GM15510 (cell line): ENCODE measurements around the gene CRYBG1.

Source experiments
- POLR2A ChIP-seq: IDR thresholded peaks from 3 replicates; pipeline ENCODE4 v1.6.1; 2011; ENCODE audit warnings: borderline replicate concordance; ENCODE audit not compliant: insufficient read length; ENCODE audit errors: extremely low read depth

CRYBG1 gene

DNA sequence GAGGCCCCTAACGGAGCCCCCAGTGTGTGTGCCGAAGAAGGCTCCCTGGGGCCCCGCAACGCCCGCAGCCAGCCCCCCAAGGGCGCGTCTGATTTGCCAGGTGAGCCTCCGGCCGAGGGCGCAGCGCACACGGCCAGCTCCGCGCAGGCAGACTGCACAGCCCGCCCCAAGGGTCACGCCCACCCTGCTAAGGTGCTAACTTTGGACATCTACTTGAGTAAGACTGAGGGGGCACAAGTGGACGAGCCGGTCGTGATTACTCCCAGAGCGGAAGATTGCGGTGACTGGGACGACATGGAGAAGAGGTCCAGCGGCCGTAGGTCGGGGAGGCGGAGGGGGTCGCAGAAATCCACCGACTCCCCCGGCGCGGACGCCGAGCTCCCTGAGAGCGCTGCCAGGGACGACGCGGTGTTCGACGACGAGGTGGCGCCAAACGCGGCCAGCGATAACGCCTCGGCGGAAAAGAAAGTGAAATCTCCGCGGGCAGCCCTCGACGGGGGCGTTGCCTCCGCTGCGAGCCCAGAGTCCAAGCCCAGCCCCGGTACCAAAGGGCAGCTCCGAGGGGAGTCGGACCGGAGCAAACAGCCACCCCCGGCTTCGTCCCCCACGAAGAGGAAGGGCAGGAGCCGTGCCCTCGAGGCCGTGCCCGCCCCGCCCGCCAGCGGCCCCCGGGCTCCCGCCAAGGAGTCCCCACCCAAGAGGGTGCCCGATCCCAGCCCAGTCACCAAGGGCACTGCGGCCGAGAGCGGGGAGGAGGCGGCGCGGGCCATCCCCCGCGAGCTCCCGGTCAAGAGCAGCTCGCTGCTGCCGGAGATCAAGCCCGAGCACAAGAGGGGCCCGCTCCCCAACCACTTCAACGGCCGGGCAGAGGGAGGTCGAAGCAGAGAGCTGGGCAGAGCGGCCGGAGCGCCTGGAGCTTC, 151.8 kb downstream of the CRYBG1 start:
- TF ChIP-seq POLR2A = no peak

DNA sequence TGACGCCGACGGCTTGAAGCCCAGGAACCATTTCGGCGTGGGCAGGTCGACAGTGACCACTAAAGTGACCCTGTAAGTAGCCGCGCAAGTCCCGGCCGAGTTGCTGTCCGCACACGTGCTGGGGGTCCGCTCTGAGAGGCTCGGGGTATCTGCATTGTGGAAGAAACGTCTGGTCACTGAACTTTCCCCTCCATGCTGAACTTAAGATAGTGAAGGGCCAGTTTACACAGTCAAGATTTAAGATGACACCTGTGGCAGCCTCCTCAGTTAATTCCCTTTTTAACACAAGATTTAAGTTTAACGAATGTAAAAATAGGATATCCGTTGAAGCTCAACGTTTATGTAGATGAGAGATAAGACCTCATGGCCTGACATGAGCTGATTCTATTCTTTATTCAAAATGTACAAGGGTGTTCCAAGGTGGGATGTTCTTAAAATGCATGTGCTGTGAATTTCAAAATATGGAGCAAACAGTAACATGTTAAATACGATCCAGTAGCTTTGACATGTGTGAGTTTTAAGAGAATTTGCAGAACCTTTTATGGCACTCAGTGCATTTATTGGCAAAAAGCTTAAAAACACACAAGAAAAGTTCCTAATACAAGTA, 152.6 kb downstream of the CRYBG1 start:
- TF ChIP-seq POLR2A = no peak

DNA sequence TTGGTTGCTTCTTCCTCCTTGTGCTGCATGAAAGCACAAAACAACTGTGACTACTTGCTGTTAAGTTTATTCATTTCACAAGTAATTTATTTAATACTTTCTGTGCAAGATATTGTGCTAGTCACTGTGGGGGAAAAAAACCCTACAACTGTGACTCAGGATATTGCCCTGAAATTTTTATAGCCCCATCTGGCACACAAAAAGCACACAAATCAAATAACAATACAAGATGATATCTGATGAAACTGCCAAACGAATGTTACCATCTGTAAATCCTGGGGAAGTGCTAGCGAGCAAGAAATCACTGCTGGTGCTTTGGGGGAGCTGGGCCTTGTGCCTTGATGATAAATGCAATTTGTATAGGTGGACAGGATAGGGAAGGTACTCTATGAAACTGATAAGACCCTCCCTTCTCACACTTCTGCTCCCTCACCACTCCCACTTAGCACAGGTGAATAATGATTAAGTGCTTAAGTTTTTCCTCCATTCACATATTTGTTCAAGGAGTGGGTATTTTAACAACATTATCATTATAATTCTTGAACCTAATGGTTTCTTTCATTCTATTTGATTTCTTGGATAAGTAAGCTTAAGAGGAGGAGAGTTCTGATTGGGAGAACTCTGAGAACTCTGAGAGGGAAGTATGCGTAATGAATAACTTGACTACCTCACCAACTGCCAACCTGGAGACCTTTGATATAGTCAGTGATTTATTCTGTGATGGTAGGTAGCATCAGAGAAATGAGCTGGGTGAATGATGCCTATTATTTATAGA, 153.5 kb downstream of the CRYBG1 start:
- TF ChIP-seq POLR2A = no peak

DNA sequence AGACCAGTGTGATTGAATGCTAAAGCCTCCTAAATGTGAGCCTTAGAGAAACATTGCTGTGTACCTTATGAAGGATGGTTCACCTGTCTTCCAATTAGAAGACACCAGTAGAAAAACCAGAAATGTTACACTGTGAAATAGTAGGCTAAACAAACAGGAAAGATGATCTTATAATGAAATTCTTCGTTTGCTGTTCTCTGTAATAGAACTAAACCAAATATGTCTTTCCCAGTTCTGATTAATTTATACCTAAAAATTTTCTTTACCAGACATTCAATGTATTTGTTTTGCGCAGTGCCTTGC, 154.0 kb downstream of the CRYBG1 start:
- no peak for TF ChIP-seq POLR2A

DNA sequence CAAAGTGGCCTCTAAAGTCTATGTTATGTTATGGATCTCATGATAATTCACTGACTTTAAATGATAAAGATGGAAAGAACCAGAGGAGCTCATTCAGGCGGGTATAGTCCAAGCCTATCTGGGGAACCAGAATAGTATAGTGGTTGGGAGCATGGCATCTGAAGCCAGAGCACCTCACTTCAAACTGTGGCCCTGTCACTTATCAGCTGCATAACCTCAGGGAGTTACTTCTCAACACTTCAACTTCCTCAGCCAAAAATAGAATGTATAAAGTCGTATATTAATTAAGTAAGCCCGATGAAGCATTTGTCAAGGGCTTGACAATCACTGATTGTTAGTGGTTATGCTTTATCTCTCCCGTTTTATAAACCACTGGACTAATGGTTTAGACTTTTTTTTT, 156.1 kb downstream of the CRYBG1 start:
- TF ChIP-seq POLR2A = no peak

DNA sequence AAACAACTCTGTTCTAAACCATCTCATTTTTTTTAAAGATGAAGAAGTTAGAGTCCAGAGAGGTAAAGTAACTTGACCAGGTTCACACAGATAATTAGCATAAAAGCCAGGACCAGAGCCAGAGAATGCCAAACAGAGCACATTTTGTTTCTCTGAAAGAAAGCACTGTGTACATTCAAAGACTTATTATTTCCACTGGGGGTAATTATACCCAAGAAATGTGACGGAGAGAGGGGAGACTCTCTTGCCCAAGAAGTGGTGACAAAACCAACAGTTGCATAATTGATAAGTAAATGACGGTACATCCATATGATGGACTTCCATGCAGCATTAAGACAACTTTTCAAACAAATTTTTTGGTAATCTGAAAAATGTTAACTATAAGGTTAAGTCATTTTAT, 157.2 kb downstream of the CRYBG1 start:
- TF ChIP-seq POLR2A = no peak

DNA sequence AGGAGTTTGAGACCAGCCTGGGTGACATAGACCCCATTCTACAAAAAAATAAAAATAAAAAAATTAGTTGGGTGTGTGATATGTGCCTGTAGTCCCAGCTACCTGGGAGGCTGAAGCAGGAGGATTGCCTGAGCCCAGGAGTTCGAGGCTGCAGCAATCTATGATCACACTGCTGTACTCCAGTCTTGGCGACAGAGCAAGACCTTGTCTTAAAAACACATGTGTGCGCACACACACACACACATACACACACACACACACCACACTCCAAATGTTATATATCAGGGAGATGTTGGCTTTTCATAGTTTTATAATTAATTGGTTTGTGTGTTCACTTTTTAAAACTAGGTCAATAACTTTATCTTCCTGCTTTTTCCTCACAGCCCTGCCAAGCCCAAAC, 158.2 kb downstream of the CRYBG1 start:
- TF ChIP-seq POLR2A = no peak

DNA sequence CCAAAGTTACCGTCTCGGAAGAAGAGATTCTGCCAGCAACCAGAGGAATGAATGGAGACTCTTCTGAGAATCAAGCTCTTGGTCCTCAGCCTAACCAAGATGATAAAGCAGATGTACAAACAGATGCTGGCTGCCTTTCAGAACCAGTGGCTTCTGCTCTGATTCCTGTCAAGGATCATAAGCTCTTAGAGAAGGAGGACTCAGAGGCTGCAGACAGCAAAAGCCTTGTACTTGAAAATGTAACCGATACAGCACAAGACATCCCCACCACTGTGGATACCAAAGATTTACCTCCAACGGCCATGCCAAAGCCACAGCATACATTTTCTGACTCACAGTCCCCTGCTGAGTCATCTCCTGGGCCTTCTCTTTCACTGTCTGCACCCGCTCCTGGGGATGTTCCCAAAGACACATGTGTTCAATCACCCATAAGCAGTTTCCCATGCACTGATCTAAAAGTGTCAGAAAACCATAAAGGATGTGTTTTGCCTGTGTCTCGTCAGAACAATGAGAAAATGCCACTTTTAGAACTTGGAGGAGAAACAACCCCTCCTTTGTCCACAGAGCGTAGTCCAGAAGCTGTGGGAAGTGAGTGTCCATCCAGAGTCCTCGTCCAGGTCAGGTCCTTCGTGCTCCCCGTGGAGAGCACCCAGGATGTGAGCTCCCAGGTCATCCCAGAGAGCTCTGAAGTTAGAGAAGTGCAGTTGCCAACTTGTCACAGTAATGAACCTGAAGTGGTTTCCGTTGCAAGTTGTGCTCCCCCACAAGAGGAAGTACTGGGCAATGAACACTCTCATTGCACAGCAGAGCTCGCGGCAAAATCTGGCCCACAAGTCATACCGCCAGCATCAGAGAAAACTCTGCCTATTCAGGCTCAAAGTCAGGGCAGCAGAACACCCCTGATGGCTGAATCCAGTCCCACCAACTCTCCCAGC, 159.2 kb downstream of the CRYBG1 start:
- peak; percentile 56 for TF ChIP-seq POLR2A

DNA sequence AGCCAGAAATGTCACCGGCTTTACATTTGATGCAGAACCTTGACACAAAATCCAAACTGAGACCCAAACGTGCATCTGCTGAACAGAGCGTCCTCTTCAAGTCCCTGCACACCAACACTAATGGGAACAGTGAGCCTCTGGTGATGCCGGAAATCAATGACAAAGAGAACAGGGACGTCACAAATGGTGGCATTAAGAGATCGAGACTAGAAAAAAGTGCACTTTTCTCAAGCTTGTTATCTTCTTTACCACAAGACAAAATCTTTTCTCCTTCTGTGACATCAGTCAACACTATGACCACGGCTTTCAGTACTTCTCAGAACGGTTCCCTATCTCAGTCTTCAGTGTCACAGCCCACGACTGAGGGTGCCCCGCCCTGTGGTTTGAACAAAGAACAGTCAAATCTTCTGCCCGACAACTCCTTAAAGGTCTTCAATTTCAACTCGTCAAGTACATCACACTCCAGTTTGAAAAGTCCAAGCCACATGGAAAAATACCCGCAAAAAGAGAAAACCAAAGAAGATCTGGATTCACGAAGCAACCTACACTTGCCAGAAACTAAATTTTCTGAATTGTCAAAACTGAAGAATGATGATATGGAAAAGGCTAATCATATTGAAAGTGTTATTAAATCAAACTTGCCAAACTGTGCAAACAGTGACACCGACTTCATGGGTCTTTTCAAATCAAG, 160.3 kb downstream of the CRYBG1 start:
- TF ChIP-seq POLR2A = peak; percentile 42

DNA sequence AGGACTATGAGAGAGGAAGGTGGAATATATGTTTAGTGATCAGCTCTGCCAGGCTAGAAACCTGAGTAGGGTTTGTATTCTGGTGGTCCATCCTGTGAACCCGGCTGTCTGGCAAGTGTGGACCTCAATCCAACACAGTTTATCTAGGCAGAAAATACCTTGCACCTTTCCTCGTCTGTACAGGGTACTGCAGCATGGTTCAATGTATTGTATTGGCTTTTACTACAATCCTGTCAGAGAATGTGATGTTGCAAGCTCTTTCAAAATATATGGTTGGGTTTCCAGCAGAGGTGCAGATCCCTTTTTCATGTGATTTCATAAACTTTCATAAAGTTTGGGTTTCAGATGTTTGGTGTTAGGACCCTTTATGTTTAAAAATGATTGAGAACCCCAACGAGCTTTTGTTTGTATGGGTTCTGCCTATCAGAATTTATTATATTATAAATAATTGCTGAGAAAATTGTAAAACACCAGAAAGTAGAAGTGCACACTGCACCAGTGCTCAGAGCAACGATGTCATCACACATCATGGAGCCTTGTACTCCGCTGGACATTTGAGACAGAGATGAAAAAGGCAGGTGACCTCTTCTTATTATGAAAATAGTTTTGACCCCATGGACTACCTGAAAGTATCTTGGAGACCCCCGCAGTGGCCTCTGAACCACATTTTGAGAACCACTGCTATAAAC, 162.2 kb downstream of the CRYBG1 start:
- TF ChIP-seq POLR2A = no peak

DNA sequence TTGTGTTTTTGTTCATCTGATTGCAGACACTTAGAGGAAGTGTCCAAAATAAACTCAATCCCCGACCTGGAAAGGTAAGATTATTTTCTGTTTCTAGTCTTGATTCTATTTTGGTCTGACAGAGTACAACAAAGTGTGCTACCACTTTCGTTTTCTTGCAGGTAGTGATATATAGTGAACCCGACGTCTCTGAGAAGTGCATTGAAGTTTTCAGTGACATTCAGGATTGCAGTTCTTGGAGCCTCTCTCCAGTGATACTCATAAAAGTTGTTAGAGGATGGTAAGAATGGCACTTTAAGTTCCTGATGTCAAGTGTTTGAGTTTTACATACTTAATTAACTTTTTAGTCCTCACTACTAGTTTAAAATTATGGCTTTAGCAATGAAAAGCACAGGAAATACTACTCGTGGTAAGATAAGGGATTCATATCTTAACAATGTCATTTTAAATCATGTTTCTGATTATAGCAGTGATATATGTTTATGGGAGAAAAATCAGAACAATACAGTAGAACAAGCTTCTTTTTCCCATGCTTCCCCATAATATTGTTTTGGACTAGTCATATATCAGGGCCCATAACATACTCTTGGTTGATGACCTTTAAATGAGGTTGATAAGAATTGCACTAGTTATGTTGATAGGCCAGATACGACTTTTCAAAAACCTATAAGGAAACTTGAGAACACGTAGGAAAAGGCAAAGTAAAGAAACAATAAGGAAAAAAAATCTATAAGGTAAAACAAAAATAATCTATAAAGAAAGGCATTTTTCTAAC, 164.8 kb downstream of the CRYBG1 start:
- TF ChIP-seq POLR2A = no peak

DNA sequence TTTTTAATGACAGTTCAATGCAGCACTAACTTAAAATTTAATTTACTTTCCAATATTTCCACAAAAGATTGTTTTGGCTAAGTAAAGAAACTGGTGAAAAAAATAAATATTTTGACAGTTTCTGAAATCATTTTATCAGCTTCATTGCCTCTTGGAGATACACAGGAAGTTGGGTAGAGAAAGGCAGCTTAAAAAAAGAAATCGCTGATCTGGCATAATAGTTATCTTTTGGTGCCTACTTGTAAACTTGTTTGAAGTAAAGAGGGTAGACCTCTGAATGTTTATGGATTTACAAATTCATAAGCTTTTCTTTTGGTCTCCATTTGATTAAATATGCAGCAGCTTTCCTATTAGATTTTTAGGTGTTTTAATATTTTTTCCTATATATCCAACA, 165.4 kb downstream of the CRYBG1 start:
- TF ChIP-seq POLR2A = no peak

DNA sequence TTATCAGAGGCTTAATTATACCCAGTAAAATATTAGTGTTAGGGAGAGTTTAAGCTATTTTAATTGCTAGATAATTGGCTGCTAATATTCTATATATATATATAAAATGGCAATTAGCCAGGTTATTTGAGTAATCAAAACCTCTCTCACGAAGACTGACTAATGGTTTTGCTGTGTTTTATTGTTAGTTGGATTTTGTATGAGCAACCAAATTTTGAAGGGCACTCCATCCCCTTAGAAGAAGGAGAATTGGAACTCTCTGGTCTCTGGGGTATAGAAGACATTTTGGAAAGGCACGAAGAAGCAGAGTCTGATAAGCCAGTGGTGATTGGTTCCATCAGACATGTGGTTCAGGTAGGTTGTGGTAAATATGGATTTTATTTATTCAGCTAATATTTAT, 166.6 kb downstream of the CRYBG1 start:
- no peak for TF ChIP-seq POLR2A

DNA sequence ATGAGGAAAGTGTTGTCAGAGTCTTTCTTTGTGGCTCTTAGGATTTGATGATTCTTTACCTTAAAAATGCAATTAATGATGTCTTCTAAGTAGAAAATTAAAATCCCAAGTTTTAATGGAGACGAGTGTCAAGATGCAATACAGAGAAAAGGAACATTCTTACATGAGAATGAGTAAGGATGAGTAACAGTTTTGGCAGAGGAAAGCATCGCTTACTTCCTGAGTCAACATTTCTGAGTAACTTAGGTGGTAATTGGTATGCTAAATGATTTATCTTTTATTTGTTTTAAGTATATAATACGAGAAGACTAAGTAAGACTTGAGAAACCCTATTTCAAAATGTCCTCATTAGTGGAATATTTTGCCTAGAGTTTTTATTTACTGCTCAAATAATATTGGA, 167.5 kb downstream of the CRYBG1 start:
- TF ChIP-seq POLR2A = no peak

DNA sequence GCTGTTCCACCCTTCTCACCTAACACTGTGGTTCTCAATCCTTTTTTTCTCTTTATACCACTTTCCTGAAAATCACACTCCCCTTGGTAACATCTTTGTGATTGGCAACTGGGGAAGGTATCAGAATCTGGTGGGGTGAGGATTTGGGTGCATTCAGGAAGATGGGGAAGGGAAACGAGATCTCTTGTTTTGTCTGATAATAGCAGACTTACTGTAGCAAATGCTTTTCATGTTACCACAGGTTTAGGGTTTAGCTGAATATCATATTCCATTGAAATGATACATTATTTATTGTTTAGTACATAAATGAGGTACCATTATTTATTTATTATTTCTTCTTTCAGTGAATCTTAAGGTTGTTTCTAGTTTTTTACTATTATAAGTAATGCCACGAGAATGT, 168.0 kb downstream of the CRYBG1 start:
- TF ChIP-seq POLR2A = no peak
